ENCODE data around the gene UQCC2. TPM values are rescaled to one million over a fixed set of nuclear protein-coding genes. Genes with fewer than 3 reads are reported as not detected.

UQCC2 gene
- total and polyA plus RNA-seq, 4 donors: 7.8 to 141 (median 48.1) TPM

DNA sequence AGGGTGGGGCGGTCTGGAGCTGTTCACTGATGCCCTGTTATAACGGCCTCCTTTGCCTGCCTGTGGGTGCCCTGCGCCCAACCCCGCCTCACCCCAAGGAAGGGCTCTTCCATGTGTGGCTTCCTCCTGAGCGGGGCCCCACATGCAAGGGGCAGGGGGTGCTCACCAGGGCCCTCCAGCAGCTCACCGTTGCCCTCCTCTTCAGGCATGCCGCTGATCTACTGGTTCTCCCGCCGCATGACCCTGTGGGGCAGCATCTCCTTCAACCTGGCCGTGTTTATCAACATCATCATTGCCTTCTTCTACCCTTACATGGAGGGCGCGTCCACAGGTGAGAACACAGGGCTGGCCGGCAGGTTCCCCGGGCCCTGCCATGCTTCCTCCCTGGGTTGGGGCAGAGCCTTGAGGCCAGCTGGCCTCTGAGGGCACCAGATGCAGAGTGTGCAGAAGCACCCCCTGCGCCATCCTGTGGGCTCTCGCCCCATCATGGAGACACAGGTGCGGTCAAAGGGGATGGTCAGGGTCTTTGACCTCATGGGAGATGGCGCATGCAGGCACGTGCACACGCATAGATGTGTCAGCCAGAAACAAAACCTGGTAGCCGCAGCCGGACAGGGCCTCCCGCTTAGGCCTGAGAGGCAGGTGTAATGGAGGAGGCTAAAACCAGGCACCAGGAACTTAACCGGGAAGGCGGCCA is 22.9 kb downstream of the UQCC2 start:
- no peak overlapping the region for H3K4me3 ChIP-seq
- DNase-seq (no peak), ATAC-seq (ENCODE audit: insufficient read depth, low FRiP score) (no peak)
- TF ChIP-seq, protein P1, sequence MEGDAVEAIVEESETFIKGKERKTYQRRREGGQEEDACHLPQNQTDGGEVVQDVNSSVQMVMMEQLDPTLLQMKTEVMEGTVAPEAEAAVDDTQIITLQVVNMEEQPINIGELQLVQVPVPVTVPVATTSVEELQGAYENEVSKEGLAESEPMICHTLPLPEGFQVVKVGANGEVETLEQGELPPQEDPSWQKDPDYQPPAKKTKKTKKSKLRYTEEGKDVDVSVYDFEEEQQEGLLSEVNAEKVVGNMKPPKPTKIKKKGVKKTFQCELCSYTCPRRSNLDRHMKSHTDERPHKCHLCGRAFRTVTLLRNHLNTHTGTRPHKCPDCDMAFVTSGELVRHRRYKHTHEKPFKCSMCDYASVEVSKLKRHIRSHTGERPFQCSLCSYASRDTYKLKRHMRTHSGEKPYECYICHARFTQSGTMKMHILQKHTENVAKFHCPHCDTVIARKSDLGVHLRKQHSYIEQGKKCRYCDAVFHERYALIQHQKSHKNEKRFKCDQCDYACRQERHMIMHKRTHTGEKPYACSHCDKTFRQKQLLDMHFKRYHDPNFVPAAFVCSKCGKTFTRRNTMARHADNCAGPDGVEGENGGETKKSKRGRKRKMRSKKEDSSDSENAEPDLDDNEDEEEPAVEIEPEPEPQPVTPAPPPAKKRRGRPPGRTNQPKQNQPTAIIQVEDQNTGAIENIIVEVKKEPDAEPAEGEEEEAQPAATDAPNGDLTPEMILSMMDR (IDR thresholded peaks at IDR 0.05; ENCODE audit: control extremely low read depth, extremely low read depth): no peak
- H3K4me1 ChIP-seq (ENCODE audit: control insufficient read depth in 5 of 5, insufficient read depth in 5 of 5, low read length in 5 of 5): peaks cover 0 to 15% (median 1%) of the 10 kb centered on the region in 5 donors
- peaks cover 0 to 2% (median 0%) of the 10 kb centered on the region in 3 donors for H3K27me3 ChIP-seq (ENCODE audit: control insufficient read depth in 3 of 3, insufficient read depth in 3 of 3, low read length in 2 of 3)
- WGBS, 2 donors: 93 to 94% methylated on average over 25 of the region's 25 CpGs
- H3K9ac ChIP-seq (ENCODE audit: insufficient read depth in 1 of 2, low read length in 2 of 2): no peak overlapping the region
- H3K9me3 ChIP-seq (ENCODE audit: control insufficient read depth in 4 of 4, insufficient read depth in 3 of 4, low read length in 3 of 4): no peaks in the 10 kb centered on the region
- peaks cover 0 to 77% (median 16%) of the 10 kb centered on the region in 4 donors for H3K36me3 ChIP-seq (ENCODE audit: control insufficient read depth in 4 of 4, insufficient read depth in 4 of 4, low read length in 4 of 4)
- H3K27ac ChIP-seq (ENCODE audit: low read depth in 1 of 2, low read length in 1 of 2): no peak overlapping the region

- DNase-seq: no peak
- ATAC-seq (ENCODE audit: insufficient read depth, low FRiP score): no peak
- WGBS, 2 donors: 93 to 94% methylated on average over 20 of the region's 20 CpGs
- H3K4me3 ChIP-seq: no peak overlapping the region
- no peaks in the 10 kb centered on the region for H3K9me3 ChIP-seq (ENCODE audit: control insufficient read depth in 4 of 4, insufficient read depth in 3 of 4, low read length in 3 of 4)
- H3K4me1 ChIP-seq (ENCODE audit: control insufficient read depth in 5 of 5, insufficient read depth in 5 of 5, low read length in 5 of 5): peaks cover 0 to 10% (median 0%) of the 10 kb centered on the region in 5 donors
- H3K36me3 ChIP-seq (ENCODE audit: control insufficient read depth in 4 of 4, insufficient read depth in 4 of 4, low read length in 4 of 4): peaks cover 0 to 81% (median 20%) of the 10 kb centered on the region in 4 donors
- TF ChIP-seq, protein P1 (IDR thresholded peaks at IDR 0.05; ENCODE audit: control extremely low read depth, extremely low read depth): no peak
- no peak overlapping the region for H3K9ac ChIP-seq (ENCODE audit: insufficient read depth in 1 of 2, low read length in 2 of 2)
- no peak overlapping the region for H3K27ac ChIP-seq (ENCODE audit: low read depth in 1 of 2, low read length in 1 of 2)
- H3K27me3 ChIP-seq (ENCODE audit: control insufficient read depth in 3 of 3, insufficient read depth in 3 of 3, low read length in 2 of 3): peaks cover 0 to 2% (median 0%) of the 10 kb centered on the region in 3 donors
These were observed 23.5 kb downstream of the UQCC2 start for GRCh38 chr6:33688006-33688405.

GRCh38 chr6:33686981-33687975 is 24.2 kb downstream of the UQCC2 start:
- no peak for DNase-seq
- Histone ChIP-seq H3K27ac (ENCODE audit: low read depth in 1 of 2, low read length in 1 of 2) (no peak overlapping the region), H3K36me3 (ENCODE audit: control insufficient read depth in 4 of 4, insufficient read depth in 4 of 4, low read length in 4 of 4) (peaks cover 0 to 84% (median 20%) of the 10 kb centered on the region in 4 donors), H3K4me3 (no peak overlapping the region), H3K4me1 (ENCODE audit: control insufficient read depth in 5 of 5, insufficient read depth in 5 of 5, low read length in 5 of 5) (peaks cover 0 to 6% (median 0%) of the 10 kb centered on the region in 5 donors), H3K9ac (ENCODE audit: insufficient read depth in 1 of 2, low read length in 2 of 2) (no peak overlapping the region), H3K27me3 (ENCODE audit: control insufficient read depth in 3 of 3, insufficient read depth in 3 of 3, low read length in 2 of 3) (peaks cover 0 to 2% (median 0%) of the 10 kb centered on the region in 3 donors), H3K9me3 (ENCODE audit: control insufficient read depth in 4 of 4, insufficient read depth in 3 of 4, low read length in 3 of 4) (no peaks in the 10 kb centered on the region)
- WGBS, 2 donors: 94% methylated on average over 27 of the region's 27 CpGs
- ATAC-seq (ENCODE audit: insufficient read depth, low FRiP score): no peak
- TF ChIP-seq, protein P1 (IDR thresholded peaks at IDR 0.05; ENCODE audit: control extremely low read depth, extremely low read depth): no peak
